Activated CD4-positive, alpha-beta T cell treated with anti-CD3 and anti-CD28 coated beads, Interleukin-2, amount 50 U/mL, for 16 hours (primary cell): ENCODE measurements around the gene ENC1.

Experiments used
- DNase-seq: peaks from one replicate; pipeline ENCODE4 v3.0.0-alpha.2; 2020

ENC1 gene

GRCh38 chr5:74655206-74655605 lies 14.7 kb upstream of the ENC1 start:
- DNase-seq: no peak

DNA sequence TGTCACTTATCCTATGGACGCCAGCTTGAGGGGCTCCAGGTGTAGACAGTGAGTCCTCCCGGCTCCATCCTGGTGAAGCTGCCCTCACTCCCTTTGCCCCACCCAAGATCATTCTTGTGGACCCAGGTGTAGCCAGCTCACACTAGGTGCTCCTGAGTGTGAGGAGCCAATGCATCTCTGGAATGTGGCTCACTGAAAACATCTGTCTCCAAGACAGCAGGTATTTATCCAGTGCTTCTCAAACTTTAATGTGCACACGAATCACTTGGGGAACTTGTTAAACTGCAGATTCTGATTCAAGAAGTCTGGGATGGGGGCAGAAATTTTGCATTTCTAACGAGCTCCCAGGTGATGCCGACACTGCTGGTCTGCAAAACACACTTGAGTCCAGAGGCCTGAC lies 13.5 kb upstream of the ENC1 start:
- no peak for DNase-seq

- DNase-seq: no peak
Observed at GRCh38 chr5:74652576-74652975, 12.0 kb upstream of the ENC1 start.

GRCh38 chr5:74651710-74652109 lies 11.2 kb upstream of the ENC1 start:
- DNase-seq: no peak

DNA sequence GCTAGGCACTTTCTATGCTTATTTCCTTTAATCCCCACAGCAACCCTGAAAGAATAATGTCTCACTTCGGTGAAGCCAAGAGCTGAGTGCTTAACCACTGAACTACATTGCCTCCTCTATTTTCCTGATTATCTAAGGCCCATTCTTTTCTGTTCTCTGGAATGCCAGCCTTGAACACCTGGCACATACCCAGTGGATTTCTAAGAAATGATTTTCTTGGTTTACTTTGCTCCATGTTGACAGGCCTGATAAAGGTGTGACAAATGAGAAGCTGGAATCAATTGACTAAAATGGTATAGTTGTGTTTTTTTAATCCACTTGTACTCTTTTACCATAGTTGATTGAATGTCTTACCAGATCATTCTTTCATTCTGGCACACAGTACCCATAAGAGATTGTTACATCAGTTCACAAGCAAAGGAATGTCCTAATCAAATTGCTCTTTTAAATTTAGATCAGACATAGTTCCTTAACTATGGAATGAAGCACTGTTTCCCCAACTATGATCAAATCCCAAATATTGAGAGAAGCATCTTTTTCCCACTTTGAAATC lies 9.0 kb upstream of the ENC1 start:
- no peak for DNase-seq

DNA sequence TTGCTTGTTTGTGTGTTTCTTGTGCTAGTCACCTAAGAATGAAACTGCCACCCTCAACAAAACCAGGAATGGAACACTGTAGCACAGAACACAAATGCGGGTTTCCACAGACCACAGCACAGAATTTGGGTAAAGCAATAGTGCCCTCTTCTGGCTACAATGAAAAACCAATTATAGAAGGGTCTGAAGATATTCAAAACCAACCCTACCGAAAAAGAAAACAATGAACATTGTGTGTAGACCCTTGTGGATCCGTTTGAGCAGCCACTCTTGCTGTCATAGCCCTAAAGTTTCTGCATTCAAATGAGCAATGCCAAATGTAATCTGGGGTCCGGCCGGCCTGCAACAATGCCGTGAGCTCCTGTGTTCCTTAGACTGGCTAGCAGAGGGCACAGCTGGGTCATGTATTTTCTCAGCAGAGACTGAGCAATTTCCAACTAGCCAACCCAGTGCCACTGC lies 8.3 kb upstream of the ENC1 start:
- peak; percentile 72 for DNase-seq

GRCh38 chr5:74647096-74647495 lies 6.6 kb upstream of the ENC1 start:
- no peak for DNase-seq

GRCh38 chr5:74643111-74643562 lies 2.6 kb upstream of the ENC1 start:
- no peak for DNase-seq

- no peak for DNase-seq
Observed at GRCh38 chr5:74642543-74642863, 2.0 kb upstream of the ENC1 start.

DNA sequence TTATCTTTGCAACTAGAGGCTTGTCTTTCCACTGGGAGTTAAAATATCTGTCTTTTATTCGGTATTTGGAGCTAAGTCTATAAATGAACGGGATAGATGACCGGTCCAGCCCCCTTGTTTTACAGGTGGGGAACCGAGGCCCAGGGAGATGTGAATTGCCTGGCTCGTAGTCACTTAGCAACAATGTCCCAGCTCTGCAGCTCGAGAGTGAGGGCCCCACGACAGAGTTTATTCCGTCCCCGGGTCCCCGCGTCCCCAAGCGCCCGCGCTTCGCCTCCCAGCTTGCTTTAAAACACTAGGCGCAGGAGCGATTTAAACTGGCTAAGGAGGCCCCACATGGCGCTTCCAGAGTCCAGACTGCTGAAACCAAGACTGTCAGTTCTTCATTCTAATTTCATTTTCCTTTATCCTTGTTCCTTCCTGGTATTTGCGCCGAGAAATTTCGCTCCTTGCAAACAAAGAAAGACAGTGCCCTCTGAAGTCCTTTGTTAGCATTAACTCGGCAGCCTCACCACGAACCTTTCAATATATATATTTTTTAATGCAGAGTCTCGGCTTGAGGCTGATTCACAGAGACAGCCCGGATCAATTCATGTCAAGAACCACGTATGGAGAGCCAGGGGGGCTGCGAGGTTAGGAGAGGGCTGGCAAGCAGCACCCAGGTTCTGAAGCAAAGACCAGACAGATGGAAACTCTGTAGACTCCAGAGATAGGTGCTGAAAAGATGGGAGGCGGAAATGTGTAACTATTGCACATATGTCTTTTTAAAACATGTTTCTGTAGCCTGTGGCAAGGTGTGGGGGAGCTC lies 1.4 kb upstream of the ENC1 start:
- peak; percentile 35 for DNase-seq

- peak; percentile 55 for DNase-seq
Observed at GRCh38 chr5:74640954-74641734, 616 bp upstream of the ENC1 start.

- peak; percentile 50 for DNase-seq
Observed at GRCh38 chr5:74639807-74640449, 600 bp downstream of the ENC1 start.

GRCh38 chr5:74638970-74639806 lies 1.3 kb downstream of the ENC1 start:
- peak; percentile 48 for DNase-seq

- no peak for DNase-seq
Observed at GRCh38 chr5:74638544-74638969, 2.0 kb downstream of the ENC1 start.

GRCh38 chr5:74636552-74636951 lies 4.0 kb downstream of the ENC1 start:
- no peak for DNase-seq

GRCh38 chr5:74636149-74636548 lies 4.4 kb downstream of the ENC1 start:
- no peak for DNase-seq

DNA sequence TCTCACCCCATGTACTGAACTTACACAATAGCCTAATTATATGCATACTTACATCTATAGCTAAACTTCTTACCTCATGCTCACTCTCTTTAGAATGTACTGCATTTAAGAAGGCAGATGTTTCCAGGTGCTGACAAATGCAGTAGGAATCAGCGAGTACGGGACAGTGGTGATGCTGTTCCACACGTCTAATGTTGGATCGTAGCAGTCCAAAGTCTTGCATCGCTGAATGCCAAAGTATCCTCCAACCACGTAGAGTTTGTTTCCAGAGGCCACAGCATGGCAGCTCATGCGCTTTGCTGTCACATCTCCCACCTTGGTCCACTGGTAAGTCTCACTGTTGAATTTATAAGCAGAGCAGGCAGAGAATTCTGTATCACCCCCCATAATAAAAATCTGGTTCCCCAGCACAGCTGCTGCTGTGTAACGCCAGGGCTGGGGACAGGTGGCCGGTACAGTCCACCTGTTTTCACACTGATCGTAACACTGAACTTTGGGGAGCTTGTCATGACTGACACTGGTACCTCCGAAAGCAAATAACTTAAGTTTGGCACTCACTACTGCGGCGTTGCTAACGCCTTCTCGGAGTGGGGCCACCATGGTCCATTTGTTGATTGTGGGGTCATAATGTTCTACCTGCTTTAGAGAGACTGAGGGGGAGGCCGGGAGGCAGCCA lies 5.8 kb downstream of the ENC1 start:
- no peak for DNase-seq

DNA sequence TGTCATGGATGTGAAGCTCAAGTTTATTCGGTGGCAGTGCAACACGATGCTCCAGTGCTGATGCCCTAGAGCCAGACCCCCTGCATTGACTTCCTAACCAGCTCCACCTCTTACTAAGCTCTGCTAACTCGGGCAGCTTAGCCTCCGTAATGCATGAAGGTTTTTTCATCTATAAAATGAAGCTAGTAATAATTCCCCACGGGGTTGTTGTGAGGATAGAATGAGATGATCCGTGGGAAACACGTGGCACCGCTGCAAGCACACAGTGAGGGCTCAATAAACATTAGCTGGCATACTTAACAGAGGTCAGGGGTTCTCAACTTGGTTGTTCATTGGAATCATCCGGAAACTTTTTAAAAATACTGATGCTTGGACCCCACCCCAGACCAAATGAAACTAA lies 6.8 kb downstream of the ENC1 start:
- no peak for DNase-seq

GRCh38 chr5:74632947-74633356 lies 7.6 kb downstream of the ENC1 start:
- peak; percentile 26 for DNase-seq

DNA sequence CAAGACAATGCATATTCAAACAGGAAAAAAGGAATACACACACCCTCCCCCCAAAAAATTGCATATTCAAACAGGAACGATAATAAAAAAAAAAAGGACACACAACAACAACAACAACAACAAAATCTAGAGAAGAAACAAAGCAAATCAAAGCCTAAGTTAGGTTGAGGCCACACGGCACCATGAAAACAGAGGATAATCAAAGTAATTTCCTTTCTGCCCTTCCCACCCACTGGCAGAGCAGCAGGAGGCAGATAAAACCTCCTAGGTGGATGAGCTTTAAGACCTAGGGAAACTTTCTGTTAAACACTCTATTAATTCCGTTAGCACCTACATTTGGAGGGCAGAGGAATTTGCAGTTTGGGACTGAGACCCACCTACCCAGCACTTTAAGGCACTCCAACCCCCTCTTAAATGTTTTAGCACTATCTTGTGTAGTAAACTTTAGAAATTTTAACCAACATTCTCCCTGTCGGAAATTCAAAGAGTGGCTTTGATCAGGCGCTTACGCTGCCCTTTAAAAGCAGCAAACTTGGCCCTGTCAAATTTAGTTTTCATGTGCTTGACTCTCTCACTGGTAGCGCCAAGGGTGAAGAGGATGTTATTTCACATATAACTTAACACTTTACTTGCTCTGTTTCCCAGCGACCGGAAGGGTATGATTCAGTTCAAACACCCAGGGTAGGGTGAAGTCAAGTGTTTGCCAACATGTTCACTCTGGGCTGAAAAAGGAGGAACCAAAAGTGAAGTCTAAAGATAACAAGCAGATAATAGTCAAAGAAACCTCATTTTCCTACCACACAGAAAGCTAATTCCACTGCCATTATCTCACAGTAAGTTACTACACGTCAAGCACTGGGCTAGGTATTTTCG lies 9.2 kb downstream of the ENC1 start:
- peak; percentile 80 for DNase-seq
